HG02840 (cell line): ENCODE measurements around the gene MTA1.

ENCODE experiments used
- ATAC-seq: cut with Tn5 transposase; IDR thresholded peaks from one replicate; pipeline ENCODE4 v1.9.1; 2021; ENCODE audit warnings: mild to moderate bottlenecking, moderate library complexity, moderate number of reproducible peaks; ENCODE audit not compliant: unreplicated experiment, low FRiP score

Gene MTA1

GRCh38 chr14:105455766-105456660 lies 36.4 kb downstream of the MTA1 start:
- ATAC-seq, result no peak

- ATAC-seq, result no peak
Measured at GRCh38 chr14:105456736-105457617, 37.4 kb downstream of the MTA1 start.

DNA sequence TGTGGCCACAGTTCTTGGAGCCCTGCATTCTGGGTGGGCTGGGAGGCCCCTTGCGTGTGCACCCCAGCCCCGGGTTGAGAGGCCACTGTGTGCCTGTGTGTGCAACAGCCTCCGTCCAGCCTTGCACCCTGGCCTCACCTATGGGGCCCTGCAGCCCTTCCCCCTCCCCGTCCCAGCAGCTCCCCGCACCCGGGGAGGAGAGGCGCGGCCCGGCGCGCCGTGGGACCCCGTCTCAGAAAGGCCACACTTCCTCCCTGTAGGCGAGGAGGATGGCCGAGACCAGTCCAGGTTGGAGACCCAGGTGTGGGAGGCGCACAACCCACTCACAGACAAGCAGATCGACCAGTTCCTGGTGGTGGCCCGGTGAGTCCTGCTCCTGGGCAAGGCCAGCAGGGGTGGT lies 38.4 kb downstream of the MTA1 start:
- ATAC-seq, result no peak

- ATAC-seq, result no peak
Measured at GRCh38 chr14:105458571-105458970, 38.9 kb downstream of the MTA1 start.

- no peak for ATAC-seq
Measured at GRCh38 chr14:105460116-105460515, 40.5 kb downstream of the MTA1 start.

- no peak for ATAC-seq
Measured at GRCh38 chr14:105460616-105461015, 41.0 kb downstream of the MTA1 start.

DNA sequence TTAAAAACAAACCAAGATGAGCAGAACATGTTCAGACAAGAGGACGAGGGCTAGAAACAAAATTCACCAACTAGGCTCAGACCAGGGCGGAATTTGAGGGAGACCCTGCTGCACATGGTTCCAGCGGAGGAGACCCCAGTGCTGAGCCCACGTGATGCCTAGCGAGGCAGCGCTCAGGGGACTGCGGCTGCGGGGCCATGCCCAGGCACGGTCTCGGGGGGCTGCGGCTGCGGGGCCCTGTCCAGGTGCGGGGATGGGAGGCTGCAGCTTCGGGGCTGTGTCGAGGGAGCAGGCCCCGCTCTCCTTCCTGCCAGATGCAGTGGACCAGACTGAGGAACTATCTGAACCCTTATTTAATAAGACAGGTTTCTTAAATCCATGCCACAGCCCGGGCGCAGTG lies 42.3 kb downstream of the MTA1 start:
- ATAC-seq, result no peak

DNA sequence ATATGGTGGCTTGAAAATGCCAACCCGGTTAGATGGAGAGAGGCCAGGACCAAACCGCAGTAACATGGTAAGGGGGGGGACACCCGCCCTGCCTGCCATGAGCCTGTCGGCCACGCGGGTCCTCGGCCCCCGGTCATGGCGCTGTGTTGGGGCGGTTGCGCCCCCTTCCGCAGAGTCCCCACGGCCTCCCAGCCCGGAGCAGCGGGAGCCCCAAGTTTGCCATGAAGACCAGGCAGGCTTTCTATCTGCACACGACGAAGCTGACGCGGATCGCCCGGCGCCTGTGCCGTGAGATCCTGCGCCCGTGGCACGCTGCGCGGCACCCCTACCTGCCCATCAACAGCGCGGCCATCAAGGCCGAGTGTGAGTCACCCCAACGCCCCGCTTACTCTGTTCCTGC lies 44.9 kb downstream of the MTA1 start:
- no peak for ATAC-seq

DNA sequence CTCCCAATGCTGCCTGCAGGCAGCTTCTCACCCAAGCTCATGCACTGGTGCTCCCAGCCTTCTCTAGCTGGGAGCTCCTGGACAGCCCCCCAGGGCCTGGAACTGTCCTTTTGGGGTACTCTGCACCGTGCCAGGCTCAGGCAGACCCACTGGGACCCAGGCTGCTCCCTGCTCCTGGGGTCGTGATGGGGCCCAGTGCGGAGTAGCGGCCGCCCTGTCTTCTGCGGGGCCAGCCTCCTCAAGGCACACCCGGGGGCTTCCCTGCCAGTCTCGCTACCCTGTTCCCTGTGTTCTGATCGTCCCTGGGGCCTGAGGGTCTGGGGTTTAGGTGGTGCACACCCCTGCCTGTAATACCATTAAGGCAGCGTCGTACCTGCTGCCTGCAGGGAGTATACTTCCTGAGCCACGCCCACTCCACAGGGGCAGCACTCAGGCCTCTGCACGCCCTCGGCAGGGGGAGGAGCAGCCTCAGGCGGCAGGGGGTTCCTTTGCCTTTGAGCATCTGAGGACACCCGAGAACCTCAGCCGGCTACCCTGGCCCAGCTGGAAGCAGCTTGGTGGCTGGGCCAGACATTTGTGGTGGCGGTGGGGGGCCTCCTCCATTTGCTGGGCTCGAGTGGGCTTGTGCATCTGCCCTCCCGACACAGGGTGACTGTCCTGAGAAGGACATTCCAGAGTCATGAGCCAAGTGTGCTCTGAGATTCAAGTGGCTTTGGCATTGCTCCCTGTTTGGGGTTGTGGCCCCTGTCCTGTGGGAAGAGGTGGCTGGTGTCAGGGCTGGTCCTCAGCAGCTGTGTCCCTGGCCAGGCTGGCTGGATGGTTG lies 45.8 kb downstream of the MTA1 start:
- no peak for ATAC-seq

GRCh38 chr14:105466531-105467248 lies 47.1 kb downstream of the MTA1 start:
- no peak for ATAC-seq

- no peak for ATAC-seq
Measured at GRCh38 chr14:105467249-105467941, 47.8 kb downstream of the MTA1 start.

DNA sequence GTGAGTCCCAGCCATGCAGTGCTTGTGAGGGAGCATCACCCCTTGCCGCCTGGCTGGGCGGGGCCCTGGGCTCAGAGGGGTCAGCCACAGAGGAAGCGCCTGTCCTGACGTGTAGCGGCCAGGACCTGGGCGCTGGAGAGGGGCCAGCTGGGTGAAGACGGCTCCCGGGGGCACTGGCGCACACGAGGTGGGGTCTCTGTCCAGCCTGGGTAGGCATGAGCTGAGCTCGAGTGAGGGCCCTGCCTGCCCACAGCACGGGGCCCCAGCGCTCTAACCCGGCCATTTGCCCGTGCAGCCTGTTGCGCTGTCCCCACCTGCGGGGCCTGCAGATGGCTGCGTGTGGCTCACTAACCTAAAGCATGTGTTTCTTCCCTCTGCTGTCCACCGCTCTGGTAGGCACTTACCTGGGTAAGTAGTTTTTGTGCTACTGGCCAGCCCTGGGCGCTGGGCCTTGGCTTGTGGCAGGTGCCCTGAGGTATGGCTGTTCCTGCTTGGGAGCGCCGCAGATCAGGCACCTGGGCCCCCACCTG lies 48.4 kb downstream of the MTA1 start:
- ATAC-seq, result no peak

DNA sequence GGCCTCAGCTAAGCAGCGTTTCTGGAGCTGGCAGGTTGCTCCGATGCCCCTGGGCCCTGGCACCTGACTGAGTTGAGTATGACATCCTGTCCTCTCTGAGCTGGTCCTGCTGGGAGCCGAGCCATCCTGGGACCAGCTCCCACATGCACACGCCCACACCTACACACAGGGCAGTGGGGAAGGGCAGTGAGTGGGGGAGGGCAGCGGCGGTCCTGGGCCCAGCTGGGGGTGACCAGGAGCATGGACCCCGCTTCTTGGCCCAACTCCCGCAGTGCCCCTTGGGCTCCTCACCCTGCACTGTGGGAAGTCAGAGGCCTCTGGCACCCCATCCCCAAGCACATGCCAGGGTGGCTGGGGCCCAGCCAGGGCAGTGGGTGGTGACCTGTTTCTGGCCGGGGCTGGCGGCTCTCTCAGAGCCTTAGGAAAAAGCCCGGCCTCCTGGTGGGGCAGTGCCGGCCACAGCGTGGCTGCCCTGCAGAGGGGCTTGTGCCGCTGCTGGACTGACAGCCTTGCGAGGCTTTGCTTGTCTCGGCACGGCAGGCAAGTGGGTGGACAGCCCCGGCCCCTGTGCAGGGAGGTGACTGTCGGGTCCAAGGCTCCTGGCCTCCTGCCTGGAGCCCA lies 49.1 kb downstream of the MTA1 start:
- no peak for ATAC-seq

- ATAC-seq, result no peak
Measured at GRCh38 chr14:105469456-105470349, 50.1 kb downstream of the MTA1 start.

- no peak for ATAC-seq
Measured at GRCh38 chr14:105470350-105471296, 51.0 kb downstream of the MTA1 start.

GRCh38 chr14:105471297-105471821 lies 51.7 kb downstream of the MTA1 start:
- ATAC-seq, result no peak
